Stimulated activated effector memory CD8-positive, alpha-beta T cell treated with anti-CD3 and anti-CD28 coated beads, Interleukin-12 subunit alpha, Interleukin-12 subunit beta, amount 100 ng/mL, for 72 hours (primary cell): ENCODE data around the gene CYP51A1.
"Not testable (repeated sequence)": the region's sequence is repeated elsewhere in the genome, so short reads cannot be mapped to it uniquely, and the experiment has no call there.

Experiments
- ATAC-seq: fragments of 150-1000 bp; cut with Tn5 transposase; 2 replicates; pipeline ENCODE4 v1.10.0; 2021
- DNase-seq, 2 donors: peaks; one replicate each; pipeline ENCODE4 v3.0.0; 2021 to 2022; ENCODE audit warnings: low spot score in 2 of 2
- H3K27ac Mint-ChIP-seq: one replicate; pipeline ENCODE4 v1.8.0; 2022; ENCODE audit warnings: mild to moderate bottlenecking, mixed read lengths
- H3K36me3 Mint-ChIP-seq: one replicate; pipeline ENCODE4 v1.8.0; 2022; ENCODE audit warnings: mild to moderate bottlenecking, mixed read lengths
- H3K4me1 Mint-ChIP-seq: one replicate; pipeline ENCODE4 v1.8.0; 2022; ENCODE audit warnings: mixed read lengths
- H3K4me3 Mint-ChIP-seq: one replicate; pipeline ENCODE4 v1.8.0; 2022; ENCODE audit warnings: mild to moderate bottlenecking, mixed read lengths
- H3K9me3 Mint-ChIP-seq: one replicate; pipeline ENCODE4 v1.8.0; 2022; ENCODE audit warnings: mixed read lengths

CYP51A1 gene

DNA sequence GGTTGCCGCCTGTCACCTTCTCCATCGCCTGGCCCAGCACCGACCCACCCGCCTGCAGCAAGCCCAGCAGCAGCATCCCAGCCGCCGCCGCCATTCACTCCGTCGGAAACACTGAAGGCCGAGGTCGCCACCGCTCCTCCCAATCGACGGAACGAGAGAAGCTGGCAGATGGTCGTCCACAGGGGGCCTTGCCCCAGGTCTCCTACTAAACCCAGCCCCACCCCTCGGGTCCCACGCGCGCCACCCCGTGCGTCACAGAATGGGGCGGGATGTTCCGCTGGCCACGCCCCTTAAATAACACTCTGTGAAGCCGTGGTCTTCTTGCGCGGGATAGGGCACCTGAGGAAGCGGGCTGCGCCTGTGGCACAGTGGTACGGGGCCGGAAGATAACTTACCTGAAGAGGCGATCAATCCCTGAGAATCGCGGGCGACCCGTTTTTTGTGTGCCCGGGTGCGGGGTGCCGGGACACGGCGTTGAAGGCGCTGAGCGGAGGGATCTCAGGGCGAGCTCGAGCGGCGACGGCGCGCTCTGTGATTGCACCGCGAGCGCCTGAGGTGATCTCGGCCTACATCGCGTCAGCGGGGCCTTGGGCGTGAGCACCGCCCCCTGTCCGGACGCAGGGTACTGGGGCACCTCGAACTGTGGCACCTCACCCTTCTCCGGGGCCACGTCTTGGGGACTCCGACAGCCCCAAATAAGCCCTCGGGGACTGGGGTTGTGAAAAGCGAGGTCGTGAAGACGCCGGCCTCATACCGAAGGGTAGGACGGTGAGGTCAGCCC is at the start of gene CYP51A1:
Gene CYP51A1, minus strand, starts transcription at position 207 of the 781 bp plus-strand sequence. Its CDS starts 113 bp downstream, at position 94.
- H3K4me3 Mint-ChIP-seq = peak within 1 kb of the TSS; percentile 98
- no peaks in the 10 kb centered on the region for H3K9me3 Mint-ChIP-seq
- peak; percentile 94 for ATAC-seq

DNA sequence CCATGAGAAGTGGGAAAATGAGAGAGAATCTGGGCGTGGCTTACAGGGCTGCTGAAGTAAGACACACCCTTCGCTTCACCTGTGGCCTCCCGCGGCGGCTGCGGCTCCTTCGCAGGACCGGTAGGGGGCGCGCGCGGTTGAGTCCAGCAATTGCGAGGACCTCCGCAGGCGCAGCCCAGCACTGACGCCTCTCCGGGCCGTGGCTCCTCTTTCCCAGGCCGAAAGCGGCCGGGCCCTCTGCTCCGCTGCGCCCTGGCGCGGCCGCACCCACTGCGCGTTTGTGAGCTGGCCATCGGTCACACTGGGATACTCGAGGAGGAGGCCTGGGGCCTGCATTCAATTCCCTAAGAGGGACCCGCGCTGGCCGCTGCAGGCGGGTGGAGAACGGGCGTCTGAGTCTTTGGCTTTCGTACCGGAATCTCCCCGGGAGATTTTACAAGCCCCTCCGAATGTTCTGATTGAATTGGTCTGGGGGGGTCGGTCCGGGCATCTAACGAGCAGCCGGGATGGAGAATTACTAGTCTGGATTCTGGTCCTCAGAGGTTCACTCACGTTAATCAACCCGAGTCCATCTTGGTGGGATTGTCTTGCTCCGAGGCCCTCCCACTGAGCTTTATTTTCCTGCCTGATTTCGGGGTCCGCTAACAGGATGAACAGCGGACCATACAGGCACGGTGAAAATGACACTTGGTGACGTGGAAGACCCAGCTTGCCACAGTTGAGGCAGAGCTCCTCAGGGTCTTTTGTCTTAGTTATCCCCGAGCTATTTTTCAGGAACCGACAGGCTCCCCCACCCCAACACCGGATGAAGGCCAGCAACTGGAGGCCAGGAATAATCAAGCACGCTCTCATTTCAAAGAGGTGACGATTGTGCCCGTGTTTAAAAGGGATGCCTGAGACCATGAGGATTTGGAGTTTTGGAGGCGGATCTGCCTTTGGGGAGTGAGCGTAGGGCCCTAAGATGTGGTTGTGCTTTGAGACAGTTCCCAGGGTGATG is 44.9 kb upstream of the CYP51A1 start, which contains the start of gene LRRD1:
Gene LRRD1, minus strand, starts transcription at position 215 of the 997 bp plus-strand sequence. CDS start 13,940 bp downstream, outside the sequence.
- H3K4me1 Mint-ChIP-seq = peaks cover 11% of the 10 kb centered on the region
- H3K27ac Mint-ChIP-seq = peak within 1 kb of the TSS; percentile 45

More for the DNA sequence above, at the start of gene CYP51A1:
- Mint-ChIP-seq H3K27ac (peak within 1 kb of the TSS; percentile 98), H3K36me3 (peaks cover 44% of the 10 kb centered on the region), H3K4me1 (peaks cover 30% of the 10 kb centered on the region)
- DNase-seq = peak; percentile 94 to 98

DNA sequence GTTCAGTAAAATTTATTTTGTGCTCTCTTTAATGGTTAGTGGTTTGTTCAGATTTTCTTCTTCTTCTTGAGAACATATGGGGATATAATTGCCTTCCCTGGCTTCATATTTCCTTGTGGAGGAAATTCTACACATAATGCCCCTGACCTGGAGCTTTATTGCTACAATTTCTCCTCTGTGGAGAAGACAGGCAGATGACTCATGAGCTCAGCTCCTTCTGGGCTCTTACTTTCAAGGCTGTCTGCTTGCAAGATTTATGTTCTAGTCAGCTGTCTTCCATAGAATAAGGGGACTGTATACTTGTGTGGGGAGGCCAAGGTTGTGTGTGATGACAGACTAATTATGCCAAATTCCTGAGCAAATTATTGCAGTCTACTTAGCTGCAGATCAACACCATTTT is 43.1 kb upstream of the CYP51A1 start:
- DNase-seq (no peak), ATAC-seq (no peak)
- Mint-ChIP-seq H3K27ac (no peak overlapping the region), H3K9me3 (no peaks in the 10 kb centered on the region), H3K36me3 (no peaks in the 10 kb centered on the region), H3K4me3 (no peak overlapping the region), H3K4me1 (peaks cover 11% of the 10 kb centered on the region)

More for the DNA sequence above, 44.9 kb upstream of the CYP51A1 start, which contains the start of gene LRRD1:
- ATAC-seq = peak; percentile 100
- Mint-ChIP-seq H3K9me3 (no peaks in the 10 kb centered on the region), H3K36me3 (no peaks in the 10 kb centered on the region), H3K4me3 (peak within 1 kb of the TSS; percentile 71)
- DNase-seq = peak; percentile 97 to 98

DNA sequence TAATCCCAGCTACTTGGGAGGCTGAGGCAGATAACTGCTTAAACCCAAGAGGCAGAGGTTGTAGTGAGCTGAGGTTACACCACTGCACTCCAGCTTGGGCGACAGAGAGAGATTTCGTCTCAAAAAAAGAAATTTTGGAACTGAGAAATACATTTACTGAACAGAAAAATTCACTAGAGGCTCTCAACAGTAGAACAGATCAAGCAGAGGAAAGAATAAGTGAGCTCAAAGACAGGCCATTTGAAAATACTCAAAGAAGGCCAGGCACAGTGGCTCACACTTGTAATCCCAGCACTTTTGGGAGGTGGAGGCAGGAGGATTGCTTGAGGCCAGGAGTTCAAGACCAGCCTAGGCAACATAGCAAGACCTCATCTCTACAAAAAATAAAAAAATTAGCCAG is 35.3 kb upstream of the CYP51A1 start:
- not testable (repeated sequence) for H3K4me3 Mint-ChIP-seq, H3K4me1 Mint-ChIP-seq, H3K27ac Mint-ChIP-seq, DNase-seq, H3K9me3 Mint-ChIP-seq, H3K36me3 Mint-ChIP-seq, ATAC-seq

DNA sequence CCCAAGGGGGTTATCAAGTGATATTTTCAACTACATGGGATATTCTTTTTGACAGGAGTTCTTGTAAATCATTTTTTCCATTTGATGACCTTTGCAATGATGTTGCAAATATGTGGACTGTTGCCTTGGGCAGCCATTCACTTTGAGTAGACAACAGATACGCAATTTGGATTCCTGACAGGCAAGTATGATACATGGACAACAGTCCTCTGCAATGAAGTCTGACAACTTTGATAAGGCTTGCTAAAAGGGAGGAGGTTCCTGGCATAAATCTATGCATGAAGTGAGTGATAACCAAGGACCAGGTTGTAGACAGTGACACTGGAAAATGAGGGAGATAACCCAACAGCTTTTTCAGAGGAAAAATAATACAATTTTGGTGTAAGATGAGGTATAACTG is 27.0 kb upstream of the CYP51A1 start:
- ATAC-seq = no peak
- no peaks in the 10 kb centered on the region for H3K4me1 Mint-ChIP-seq

DNA sequence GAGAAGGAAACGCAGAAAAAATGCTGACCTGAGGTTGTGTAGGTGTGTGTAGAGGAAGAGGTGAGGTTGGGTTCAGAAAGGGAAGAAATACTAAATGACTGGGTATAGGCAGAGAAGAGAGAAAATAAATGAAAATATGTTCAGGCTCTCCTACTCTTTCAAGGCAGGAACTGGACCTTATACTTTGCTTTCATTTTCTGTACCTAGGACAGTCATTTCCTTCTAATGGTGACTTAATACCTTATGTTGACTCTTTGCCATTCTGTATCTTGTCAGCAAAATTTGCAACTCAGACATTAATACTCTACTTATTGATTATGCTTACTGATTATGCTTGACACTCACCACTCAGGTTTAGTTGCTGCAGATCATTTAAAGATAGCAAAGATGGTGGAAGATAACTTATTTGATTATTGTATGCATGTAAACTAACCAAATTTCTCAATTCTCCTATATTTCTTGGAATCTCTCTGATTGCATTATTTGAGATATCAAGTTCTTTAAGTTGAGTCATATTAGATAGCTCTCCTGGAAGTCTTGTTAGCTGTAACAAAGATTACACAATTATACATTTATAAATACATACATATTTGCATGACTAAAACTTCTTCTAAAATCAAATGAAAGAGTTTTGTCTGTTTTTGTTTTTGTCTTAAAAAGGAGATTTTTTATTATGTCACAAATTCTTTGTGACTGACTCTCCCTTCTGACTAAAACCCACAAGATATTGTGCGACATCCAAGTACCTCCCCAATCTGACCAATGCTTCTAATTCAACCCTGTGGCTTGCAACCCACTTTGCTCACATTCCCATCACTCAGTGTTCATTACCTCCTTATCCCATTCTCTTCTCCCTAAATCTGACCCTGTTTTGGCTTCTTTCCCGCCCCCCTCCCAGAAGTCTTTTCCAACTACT is 24.6 kb upstream of the CYP51A1 start:
- no peak for DNase-seq
- Mint-ChIP-seq H3K4me3 (no peak overlapping the region), H3K27ac (no peak overlapping the region)

More for the DNA sequence above, 27.0 kb upstream of the CYP51A1 start:
- Mint-ChIP-seq H3K36me3 (no peaks in the 10 kb centered on the region), H3K9me3 (no peaks in the 10 kb centered on the region), H3K27ac (no peak overlapping the region), H3K4me3 (no peak overlapping the region)
- no peak for DNase-seq

DNA sequence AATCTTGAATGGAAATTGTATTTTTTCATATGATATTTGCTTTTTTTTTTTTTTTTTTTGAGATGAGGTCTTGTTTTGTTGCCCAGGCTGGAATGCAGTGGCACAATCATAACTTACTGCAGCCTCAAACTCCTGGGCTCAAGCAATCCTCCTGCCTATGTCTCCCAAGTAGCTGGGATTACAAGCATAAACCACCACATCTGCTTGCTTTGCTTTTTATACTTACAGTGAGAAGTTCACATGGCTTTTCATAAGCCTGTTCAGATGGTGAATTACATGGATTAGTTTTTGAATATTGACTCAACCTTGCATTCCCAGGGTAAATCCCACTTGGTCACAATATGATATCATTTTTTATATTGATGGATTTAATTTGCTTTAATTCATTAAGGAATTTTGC is 22.7 kb upstream of the CYP51A1 start:
- Mint-ChIP-seq H3K36me3 (no peaks in the 10 kb centered on the region), H3K9me3 (no peaks in the 10 kb centered on the region), H3K27ac (no peak overlapping the region), H3K4me3 (no peak overlapping the region), H3K4me1 (no peaks in the 10 kb centered on the region)
- DNase-seq (no peak), ATAC-seq (no peak)

More for the DNA sequence above, 24.6 kb upstream of the CYP51A1 start:
- ATAC-seq = peak; percentile 46
- Mint-ChIP-seq H3K9me3 (no peaks in the 10 kb centered on the region), H3K36me3 (no peaks in the 10 kb centered on the region), H3K4me1 (no peaks in the 10 kb centered on the region)

DNA sequence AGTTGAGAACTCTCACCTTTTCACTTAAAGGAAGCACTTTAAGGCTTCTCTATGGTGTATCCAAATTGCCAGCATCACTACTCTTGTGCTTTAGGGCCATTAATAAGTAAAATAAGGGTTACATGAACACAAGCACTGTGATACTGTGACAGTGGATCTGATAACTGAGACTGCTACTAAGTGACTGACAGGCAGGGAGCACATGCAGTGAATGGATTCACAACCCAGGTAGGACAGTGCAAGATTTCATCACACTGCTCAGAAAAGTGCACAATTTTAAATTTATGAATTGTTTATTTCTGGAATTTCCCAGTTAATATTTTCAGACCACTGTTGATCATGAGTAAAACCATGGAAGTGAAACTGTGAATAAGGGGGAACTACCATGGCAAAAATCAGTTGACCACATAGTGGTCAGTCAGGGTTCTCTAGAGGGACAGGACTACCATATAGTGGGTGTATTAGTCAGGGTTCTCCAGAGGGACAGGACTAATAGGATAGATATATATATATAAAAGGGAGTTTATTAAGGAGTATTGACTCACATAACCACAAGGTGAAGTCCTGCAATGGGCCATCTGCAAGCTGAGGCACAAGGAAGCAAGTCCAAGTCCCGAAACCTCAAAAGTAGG is 20.9 kb upstream of the CYP51A1 start:
- H3K36me3 Mint-ChIP-seq = no peaks in the 10 kb centered on the region
- no peaks in the 10 kb centered on the region for H3K4me1 Mint-ChIP-seq
- DNase-seq = no peak
- no peak for ATAC-seq
- no peaks in the 10 kb centered on the region for H3K9me3 Mint-ChIP-seq
- H3K27ac Mint-ChIP-seq = no peak overlapping the region
- no peak overlapping the region for H3K4me3 Mint-ChIP-seq

DNA sequence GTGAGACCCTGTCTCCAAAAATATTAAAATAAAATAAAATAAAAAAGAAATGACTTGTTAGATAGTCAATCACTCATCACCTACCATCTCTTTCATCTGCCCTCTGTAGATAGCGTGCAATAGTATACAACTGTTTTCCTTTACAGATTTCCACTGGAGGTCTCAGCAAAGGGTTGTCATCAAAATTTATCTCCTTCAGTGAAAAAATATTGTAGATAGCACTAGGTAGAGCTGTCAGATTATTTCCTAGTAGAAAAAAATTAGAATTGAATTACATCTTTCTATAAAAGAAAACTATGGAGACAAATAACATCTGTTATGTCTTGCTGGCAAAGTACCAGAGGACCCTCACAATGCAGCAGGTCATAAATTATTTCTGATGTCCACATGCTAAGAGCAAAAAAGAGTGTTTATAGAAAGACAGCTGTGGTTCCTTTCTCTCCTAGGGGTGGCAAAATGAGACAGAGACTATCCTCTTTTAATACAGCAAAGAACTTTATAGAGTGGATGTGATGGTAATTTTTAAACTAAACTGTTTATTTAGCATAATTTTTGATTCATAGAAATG is 16.3 kb upstream of the CYP51A1 start:
- no peaks in the 10 kb centered on the region for H3K9me3 Mint-ChIP-seq
- ATAC-seq (no peak), DNase-seq (no peak)
- H3K27ac Mint-ChIP-seq = no peak overlapping the region
- no peaks in the 10 kb centered on the region for H3K36me3 Mint-ChIP-seq
- H3K4me3 Mint-ChIP-seq = no peak overlapping the region
- no peaks in the 10 kb centered on the region for H3K4me1 Mint-ChIP-seq

DNA sequence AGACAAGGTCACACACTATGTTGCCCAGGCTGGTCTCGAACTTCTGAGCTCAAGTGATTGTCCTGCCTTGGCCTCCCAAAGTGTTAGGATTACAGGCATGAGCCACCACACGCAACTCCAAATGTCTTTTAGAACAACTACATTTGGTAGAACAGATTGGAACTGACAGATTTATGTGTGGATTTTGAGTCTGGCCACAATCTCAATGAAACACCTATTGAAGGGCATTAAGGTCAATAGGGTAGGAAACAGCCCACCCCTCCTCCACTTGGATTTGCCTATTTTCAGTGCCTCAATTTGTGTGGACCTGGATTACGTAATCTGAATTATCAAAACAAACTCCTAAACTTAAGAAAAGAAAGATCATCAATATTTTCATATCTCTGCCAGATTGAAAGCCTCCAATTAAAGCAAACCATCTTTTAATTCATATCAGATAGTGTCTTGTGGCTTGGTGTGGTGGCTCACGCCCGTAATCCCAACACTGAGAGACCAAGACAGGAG is 15.5 kb upstream of the CYP51A1 start:
- Mint-ChIP-seq H3K27ac (no peak overlapping the region), H3K4me1 (no peaks in the 10 kb centered on the region)

DNA sequence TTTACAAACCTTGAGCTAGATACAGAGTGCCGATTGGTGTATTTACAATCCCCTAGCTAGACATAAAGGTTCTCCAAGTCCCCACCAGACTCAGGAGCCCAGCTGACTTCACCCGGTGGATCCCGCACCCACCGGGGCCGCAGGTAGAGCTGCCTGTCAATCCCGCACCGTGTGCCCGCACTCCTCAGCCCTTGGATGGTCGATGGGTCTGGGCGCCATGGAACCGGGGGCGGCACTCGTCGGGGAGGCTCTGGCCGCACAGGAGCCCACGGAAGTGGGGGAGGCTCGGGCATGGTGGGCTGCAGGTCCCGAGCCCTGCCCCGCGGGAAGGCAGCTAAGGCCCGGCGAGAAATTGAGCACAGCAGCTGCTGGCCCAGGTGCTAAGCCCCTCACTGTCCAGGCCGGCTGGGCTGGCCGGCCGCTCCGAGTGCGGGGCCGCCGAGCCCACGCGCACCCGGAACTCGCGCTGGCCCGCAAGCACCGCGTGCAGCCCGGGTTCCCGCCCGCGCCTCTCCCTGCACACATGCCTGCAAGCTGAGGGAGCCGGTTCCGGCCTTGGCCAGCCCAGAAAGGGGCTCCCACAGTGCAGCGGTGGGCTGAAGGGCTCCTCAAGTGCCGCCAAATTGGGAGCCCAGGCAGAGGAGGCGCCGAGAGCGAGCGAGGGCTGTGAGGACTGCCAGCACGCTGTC is 9.1 kb upstream of the CYP51A1 start:
- not testable (repeated sequence) for DNase-seq, H3K27ac Mint-ChIP-seq, H3K9me3 Mint-ChIP-seq, H3K36me3 Mint-ChIP-seq, H3K4me1 Mint-ChIP-seq, ATAC-seq, H3K4me3 Mint-ChIP-seq

More for the DNA sequence above, 15.5 kb upstream of the CYP51A1 start:
- DNase-seq (no peak), ATAC-seq (no peak)
- Mint-ChIP-seq H3K9me3 (no peaks in the 10 kb centered on the region), H3K4me3 (no peak overlapping the region), H3K36me3 (no peaks in the 10 kb centered on the region)

DNA sequence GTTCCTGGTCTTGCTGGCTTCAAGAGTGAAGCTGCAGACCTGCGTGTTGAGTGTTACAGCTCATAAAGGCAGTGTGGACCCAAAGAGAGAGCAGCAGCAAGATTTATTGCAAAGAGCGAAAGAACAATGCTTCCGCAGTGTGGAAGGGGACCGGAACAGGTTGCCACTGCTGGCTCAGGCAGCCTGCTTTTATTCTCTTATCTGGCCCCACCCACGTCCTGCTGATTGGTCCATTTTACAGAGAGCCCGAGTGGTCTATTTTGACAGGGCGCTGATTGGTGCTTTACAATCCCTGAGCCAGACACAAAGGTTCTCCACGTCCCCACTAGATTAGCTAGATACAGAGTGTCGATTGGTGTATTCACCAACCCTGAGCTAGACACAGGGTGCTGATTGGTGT is 8.5 kb upstream of the CYP51A1 start:
- H3K27ac Mint-ChIP-seq, H3K36me3 Mint-ChIP-seq, DNase-seq, ATAC-seq, H3K9me3 Mint-ChIP-seq, H3K4me1 Mint-ChIP-seq, H3K4me3 Mint-ChIP-seq: not testable (repeated sequence)

DNA sequence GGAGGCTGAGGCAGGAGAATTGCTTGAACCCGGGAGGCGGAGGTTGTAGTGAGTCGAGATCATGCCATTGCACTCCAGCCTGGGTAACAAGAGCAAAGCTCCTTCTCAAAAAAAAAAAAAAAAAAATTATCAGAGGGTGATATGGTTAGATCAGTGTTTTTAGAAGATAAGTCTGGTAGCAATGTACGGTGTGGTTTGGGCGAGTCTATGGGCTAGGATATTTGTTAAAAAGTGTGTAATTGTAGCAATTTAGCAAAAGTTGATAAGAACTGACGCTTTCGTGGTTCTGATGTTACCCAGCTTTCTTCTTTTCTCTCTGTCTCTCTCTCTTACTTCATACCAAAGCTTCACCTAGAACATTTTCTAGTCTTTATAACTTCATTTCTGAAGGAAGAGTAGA is 6.9 kb upstream of the CYP51A1 start:
- Mint-ChIP-seq H3K36me3 (no peaks in the 10 kb centered on the region), H3K4me1 (peaks cover under 1% of the 10 kb centered on the region), H3K4me3 (no peak overlapping the region), H3K27ac (no peak overlapping the region), H3K9me3 (no peaks in the 10 kb centered on the region)
- DNase-seq = no peak
- ATAC-seq = no peak
